GM18907 (cell line): ENCODE data around the gene NEURL1.
"Not testable (repeated sequence)": the region's sequence is repeated elsewhere in the genome, so short reads cannot be mapped to it uniquely, and the experiment has no call there.

Experiments
- ATAC-seq: cut with Tn5 transposase; IDR thresholded peaks from one replicate; pipeline ENCODE4 v1.9.1; 2021; ENCODE audit warnings: mild to moderate bottlenecking, moderate library complexity; ENCODE audit not compliant: unreplicated experiment

Gene NEURL1

GRCh38 chr10:103492655-103493261 lies 747 bp upstream of the NEURL1 start:
- no peak for ATAC-seq

DNA sequence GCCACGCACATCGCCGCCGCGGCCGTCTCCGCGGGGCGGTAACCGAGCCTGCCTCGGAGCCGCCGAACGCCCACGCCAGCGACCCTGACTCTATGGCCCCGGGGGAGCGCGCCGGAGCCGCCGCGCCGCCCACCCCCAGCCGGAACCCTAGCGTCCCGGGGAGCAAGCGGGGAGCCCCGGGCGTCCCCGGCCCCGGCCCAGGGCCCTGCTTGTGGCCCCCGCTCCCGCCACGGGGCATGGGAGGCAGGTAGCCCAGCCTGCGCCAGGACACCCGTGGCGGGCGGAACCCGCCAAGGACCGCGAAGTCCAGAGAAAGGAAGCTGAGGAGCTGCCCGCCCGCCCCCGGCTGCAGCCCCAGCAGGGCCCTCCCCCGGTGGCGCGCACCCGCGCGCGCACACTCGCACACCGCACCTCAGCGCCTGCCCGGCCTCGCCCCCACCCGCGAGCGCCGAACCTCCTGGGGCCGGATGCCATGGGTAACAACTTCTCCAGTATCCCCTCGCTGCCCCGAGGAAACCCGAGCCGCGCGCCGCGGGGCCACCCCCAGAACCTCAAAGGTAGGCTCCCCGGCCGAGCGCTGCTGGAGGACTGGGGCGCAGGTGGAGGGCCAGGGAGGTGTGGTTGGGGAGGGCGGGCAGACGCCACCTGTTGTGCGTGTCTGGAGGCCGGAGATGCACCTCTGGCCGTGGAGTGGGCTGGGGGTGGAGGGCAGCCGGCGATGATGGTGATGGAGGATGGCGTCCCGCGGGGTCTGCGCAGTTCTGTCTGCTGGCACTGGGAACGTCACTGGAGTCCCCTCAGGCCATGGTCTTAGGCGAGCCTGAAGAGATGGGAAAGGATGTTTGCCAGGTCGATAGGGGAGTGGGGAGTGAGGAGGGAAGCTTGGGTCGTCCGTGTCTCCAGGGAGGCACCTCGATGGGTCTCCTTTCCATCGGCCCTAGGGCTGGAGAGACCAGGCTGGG lies 692 bp downstream of the NEURL1 start:
- no peak for ATAC-seq

DNA sequence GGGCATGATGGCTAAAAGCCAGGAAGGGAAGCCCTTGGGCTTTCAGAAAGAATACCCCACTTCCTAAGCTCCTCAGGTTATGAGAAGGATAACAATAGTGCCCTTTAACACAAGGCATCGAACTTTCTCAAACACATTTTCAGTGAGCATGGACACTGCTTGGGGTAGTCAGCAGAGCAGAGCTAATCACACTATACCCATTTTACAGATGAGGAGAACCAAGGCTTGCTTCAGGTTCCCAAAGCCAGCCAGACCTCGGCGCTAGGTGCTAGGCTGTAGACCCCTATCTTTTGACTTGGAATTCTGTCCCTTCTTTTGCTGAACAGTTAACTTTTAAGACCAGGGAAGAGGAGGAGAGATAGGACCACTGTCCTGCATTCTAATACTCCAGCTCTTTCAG lies 1.8 kb downstream of the NEURL1 start:
- ATAC-seq = no peak

DNA sequence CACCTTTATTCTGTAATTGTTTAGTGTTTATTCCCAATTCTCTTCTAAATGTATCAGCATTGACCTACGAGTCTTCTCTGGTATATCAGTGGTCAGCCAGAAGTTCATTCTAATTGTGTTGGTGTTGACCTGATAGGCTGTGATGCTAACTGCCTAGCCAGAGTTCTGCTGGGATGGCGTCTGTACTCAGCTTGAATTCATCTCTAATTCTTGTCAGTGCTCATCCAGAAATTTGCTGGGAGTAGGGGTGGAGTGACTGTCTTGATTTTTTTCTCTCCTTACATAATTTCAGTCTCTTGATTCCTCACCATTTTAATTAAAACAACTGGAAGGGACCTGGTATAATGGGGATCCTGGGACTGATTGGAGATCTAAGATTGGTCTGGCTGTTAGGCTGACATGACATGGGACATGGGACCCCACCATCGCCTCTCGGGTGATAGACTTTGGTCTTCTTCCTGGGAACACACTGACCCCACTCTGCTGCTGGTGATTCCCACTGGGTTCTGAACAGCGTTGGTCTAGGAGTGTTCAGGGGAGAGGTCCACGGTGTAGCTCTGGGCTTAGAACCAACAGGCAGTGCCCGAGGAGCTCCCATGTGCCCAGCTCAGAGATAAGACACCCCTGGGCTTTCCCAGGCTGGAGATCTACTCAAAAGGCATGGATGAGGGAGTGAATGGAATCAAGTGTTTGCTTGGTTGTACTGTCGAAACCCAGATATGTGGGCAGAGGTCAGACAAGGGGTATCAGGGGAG lies 3.8 kb downstream of the NEURL1 start:
- ATAC-seq = no peak

DNA sequence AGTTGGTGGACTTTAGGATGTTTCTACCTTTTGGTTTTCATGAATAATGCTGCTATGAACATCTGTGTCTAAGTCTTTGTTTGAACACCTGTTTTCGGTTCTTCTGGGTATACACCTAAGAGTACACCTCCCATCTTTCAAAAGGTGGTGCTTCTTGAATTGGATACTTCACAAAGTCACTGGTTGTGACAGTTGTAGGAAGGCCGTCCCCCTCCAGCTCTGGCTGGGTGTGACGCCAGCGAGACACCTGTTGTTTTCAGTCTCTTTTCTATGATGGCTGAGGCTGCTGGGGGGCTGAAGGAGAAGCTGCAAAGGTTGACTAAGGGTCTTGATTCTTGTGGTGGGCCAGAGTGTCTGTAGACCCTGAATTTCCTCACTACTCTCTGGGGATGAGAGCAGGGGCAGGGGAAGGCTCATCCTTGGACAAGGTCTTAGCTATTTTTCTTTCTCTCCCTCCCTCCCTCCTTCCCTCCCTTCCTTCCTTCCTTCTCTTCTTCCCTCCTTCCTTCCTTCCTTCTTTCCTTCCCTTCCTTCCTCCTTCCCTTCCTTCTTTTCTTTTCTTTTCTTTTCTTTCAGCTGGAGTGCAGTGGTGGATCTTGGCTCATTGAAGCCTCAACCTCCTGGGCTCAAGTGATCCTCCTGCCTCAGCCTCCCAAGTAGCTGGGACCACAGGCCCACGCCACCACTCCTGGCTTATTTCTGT lies 5.6 kb downstream of the NEURL1 start:
- ATAC-seq = no peak

- no peak for ATAC-seq
These were observed 6.4 kb downstream of the NEURL1 start for GRCh38 chr10:103499881-103500280.

- ATAC-seq = no peak
These were observed 7.0 kb downstream of the NEURL1 start for GRCh38 chr10:103500481-103500880.

GRCh38 chr10:103501186-103501585 lies 7.7 kb downstream of the NEURL1 start:
- no peak for ATAC-seq

DNA sequence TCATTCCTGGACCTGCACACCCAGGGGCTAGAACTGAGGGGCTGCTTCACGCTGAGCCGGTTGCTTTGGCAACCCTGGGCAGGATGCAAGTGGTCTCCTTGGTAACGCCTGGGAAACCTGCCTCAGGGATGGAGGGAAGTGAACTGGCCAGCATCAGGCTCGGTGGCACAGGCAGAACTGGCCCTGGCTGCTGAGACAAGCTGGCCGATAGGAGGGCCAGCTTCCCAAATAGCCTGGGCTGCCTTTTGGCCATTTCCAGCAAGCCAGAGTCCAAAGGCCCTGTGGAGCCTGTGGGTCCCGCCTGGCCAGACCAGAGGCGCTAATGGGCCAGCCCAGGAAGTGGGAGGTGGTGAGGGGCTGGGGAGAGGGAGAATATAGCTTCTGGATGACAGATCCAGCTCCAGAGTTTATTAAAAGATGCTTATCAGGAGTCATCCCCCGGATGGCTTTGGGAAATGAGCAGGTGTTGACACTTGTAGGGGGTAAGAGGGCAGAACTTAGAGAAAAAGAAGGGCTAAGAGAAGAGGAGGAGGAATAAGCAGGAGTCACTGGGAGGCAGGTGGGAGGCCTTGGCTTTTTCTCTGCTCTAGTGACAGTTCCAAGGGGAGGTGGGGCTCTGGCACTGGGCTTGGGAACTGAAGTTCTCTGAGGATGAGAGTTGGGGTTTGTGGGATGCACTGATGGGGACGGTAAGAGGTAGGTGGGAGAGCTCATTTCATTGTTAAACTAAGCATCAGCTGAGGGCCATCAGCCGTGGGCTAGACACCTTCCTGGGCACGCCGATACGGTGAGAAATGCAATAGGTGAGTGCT lies 9.6 kb downstream of the NEURL1 start:
- no peak for ATAC-seq

- ATAC-seq = not testable (repeated sequence)
These were observed 10.3 kb downstream of the NEURL1 start for GRCh38 chr10:103503777-103504176.

- no peak for ATAC-seq
These were observed 10.8 kb downstream of the NEURL1 start for GRCh38 chr10:103504181-103504783.

DNA sequence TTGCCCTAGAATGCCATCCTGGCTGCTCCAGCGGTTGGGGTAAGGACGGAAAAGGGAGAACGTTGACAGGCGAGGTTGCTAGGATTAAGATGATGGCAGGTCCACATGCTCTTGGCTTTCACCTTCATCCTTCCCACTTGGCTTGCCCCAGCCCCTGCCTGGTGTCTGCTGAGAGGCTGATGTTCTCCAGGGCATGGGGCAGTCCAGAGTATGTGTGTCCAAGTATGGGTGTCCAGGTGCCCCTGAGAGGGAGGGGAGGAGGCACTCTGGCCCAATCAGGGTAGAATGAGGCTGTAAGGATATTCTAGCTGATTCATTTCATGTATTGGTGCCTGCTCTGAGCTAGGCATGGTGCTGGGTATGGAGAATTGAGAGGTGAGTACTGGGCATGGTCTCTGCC lies 12.6 kb downstream of the NEURL1 start:
- no peak for ATAC-seq

DNA sequence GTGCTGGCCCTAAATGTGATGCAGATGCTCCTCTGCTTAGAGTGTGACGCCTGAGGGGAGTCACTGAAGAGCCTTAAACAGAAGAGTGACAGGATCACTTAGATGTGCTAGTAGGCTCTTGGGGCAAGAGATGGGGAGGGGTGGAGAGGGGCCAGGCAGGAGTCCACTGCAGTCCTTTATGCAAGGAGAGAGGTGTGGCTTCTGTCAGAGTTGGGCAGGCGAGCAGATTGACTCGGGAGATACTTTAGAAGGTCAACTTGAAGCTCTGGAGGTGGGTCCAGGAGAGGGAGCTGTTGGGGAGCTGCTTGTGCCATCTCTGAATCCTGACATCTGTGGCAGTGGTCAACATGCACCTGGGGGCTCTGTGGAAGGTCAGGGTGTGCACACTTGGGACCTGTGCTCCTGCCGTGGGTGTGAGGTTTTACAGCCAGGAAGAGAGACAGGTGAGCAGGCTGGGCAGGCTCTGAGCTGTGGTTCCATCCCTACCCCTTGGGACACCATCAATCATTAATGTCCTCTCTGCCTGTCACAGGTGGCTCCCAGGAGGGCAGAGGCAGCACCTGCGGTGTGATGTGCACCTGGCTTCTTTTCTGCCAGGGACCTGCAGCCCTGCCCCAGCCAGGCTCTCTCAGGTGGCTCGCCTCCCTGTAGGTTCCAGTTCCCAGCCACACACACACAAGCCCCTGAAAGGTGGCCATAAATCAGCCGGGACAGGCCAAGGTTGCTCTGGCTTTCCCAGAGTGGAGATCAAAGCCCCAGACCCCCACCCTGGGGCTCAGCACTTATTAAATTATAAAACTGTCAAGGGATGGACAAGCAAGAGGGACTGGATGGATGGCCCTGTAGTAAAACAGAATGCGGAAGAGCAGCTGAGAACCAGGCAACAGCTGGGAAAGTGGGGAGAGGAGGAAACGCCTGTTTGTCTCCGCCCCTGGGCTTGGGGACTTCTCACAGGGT lies 14.0 kb downstream of the NEURL1 start:
- ATAC-seq = no peak

DNA sequence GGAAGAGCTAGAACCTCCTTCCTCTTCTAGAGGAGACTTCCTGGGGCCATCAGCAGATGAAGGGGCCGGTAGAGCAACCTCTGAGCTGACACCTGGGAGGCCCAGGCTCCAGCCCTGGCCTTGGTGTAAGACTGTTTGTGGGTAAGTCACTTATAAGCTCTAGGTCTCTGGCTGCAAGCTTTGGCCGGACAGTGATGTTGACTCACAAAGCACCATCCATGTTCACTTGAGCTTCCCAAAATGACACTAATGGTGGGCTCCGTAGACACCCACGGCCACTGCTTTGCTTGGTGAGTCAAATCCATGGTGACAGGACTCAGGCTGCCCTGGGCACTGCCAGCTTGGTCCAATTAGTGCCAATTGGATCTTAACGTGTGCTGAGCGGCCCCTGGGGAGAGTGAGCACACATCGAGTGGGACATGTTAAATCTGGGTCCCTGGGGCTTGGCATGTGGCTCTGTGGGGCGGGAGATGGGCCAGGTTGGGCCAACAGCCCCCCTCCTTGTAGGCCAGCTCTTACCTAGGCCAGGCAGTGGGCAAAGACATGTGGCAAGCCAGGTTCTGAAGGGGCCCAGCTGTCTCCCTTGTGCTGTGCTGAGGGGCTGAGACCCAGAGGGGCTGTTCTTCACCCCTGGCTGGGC lies 16.7 kb downstream of the NEURL1 start:
- ATAC-seq = no peak

DNA sequence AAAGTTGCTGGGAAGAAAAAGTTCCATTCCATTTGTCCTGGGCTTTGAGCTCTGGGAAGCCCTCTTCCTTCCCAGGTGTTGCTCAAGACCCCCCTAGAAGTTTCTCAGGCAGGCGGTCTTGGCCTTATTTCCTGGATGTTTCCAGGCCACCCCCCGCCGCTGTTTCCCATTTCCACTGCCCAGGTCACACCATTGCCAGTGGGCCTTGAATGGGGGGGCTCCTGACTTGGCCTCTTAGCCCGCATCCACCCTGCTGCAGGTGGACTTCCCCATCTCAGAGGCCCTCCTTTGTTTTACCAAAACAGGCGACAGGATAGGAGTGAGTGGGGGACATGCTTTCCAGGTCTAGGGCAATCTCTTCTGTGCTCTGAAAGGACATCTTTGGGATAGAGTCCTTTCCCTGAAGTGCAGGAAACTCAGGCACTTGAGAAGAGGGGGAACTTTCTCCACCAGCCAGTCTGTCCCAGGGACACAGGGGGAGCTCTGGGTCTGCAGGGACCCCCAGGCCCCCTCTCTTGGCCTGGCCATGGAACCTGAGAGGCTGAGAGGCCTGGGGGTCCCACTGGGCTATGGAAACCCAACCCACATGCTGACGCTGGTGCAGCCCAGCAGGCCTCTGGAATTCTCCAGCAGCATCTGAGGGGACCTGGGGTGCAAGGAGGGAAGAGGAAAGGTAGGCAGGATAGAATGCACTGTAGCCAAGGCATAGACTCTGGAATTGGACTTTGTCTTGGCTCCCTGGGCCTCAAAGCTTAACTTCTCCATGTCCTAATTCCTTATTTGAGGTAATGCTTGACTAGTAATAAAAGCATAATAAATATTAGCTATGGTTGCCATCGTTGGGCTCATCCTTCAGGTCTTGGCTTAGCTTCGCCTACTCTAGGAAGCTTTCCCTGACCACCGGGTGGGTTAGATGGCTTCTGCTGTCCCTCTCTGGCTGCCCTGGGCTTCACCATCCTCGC lies 17.6 kb downstream of the NEURL1 start:
- no peak for ATAC-seq

- no peak for ATAC-seq
These were observed 18.7 kb downstream of the NEURL1 start for GRCh38 chr10:103512166-103512565.
